Caco-2 (cell line): ENCODE measurements around the gene PCDHGB6. TPM values are rescaled to one million over a fixed set of nuclear protein-coding genes. Genes with fewer than 3 reads are reported as not detected.

Experiments
- BruUV-seq: library from RNA; stranded (reverse); fragments of 400-500 nt; replicated peaks from 2 replicates; lab custom pipeline; 2021; lab: Mats Ljungman, UMichigan
- CTCF ChIA-PET: fragments of 300-600 bp; sonication (Branson Sonifier 250); formaldehyde crosslinking; loops from one replicate; lab custom pipeline; 2022; ENCODE audit warnings: antibody characterized with exemption; lab: Charles Lee
- POLR2A ChIA-PET: fragments of 300-600 bp; sonication (Branson Sonifier 250); formaldehyde crosslinking; loops from one replicate; lab custom pipeline; 2022; ENCODE audit warnings: antibody characterized with exemption; lab: Charles Lee
- DNase-seq, 2 experiments: peaks; one replicate each; pipeline versions ENCODE4 v3.0.0 to v3.0.0-alpha.2; 2020 to 2022
- H3K27me3 ChIP-seq: replicated peaks from 2 replicates; pipeline ENCODE4 v1.6.0; 2011; ENCODE audit warnings: low read length; ENCODE audit not compliant: control insufficient read depth, insufficient read depth
- H3K36me3 ChIP-seq: 2 replicates; pipeline ENCODE4 v1.5.1; 2011; ENCODE audit warnings: low read length; ENCODE audit not compliant: control insufficient read depth, insufficient read depth
- H3K4me1 ChIP-seq: fragments of 250-450 bp; sonication (Bioruptor Pico); 2 replicates; pipeline ENCODE4 v1.5.1; 2020; ENCODE audit warnings: mild to moderate bottlenecking
- H3K4me3 ChIP-seq: 2 replicates; pipeline ENCODE4 v1.5.1; 2011; ENCODE audit warnings: low read depth, mild to moderate bottlenecking, control low read depth, low read length
- H3K9me3 ChIP-seq: fragments of 250-450 bp; sonication (Bioruptor Pico); 2 replicates; pipeline ENCODE4 v1.5.1; 2020; ENCODE audit warnings: mild to moderate bottlenecking, moderate library complexity
- H3K27ac Mint-ChIP-seq: one replicate; pipeline ENCODE4 v1.8.0; 2022; ENCODE audit warnings: mixed read lengths; ENCODE audit not compliant: unreplicated experiment
- H3K27me3 Mint-ChIP-seq: one replicate; pipeline ENCODE4 v1.8.0; 2022; ENCODE audit warnings: mixed read lengths; ENCODE audit not compliant: insufficient read depth, unreplicated experiment
- H3K36me3 Mint-ChIP-seq: one replicate; pipeline ENCODE4 v1.8.0; 2022; ENCODE audit warnings: mild to moderate bottlenecking, mixed read lengths; ENCODE audit not compliant: insufficient read depth, unreplicated experiment
- H3K4me1 Mint-ChIP-seq: one replicate; pipeline ENCODE4 v1.8.0; 2022; ENCODE audit warnings: low read depth, mixed read lengths; ENCODE audit not compliant: unreplicated experiment
- H3K4me3 Mint-ChIP-seq: one replicate; pipeline ENCODE4 v1.8.0; 2022; ENCODE audit warnings: mild to moderate bottlenecking, moderate library complexity, mixed read lengths; ENCODE audit not compliant: unreplicated experiment
- H3K9me3 Mint-ChIP-seq: one replicate; pipeline ENCODE4 v1.8.0; 2022; ENCODE audit warnings: mixed read lengths; ENCODE audit not compliant: unreplicated experiment
- intact Hi-C: fragments of 100-400 bp; cut with micrococcal nuclease; formaldehyde crosslinking; loops from one replicate; pipeline ENCODE4 v1.10.0; 2022; ENCODE audit not compliant: unreplicated experiment
- total RNA-seq: library from RNA; stranded (reverse); gene quantifications from 2 replicates; pipeline ENCODE4 v1.2.3, GENCODE V29; 2022
- TF ChIP-seq, protein P1 (sequence below), 2 experiments: fragments of 200-600 bp in 1 of 2; IDR thresholded peaks; 1 replicate in 1 of 2; 2 replicates in 1 of 2; pipeline versions ENCODE4 v1.5.1 to v1.8.0; 2011 to 2022; ENCODE audit warnings: antibody characterized with exemption in 1 of 2, control low read depth in 1 of 2, inconsistent platforms in 1 of 2, low read depth in 1 of 2, low read length in 1 of 2, mild to moderate bottlenecking in 1 of 2, moderate library complexity in 1 of 2; ENCODE audit not compliant: insufficient read depth in 1 of 2, severe bottlenecking in 1 of 2, unreplicated experiment in 1 of 2

Gene PCDHGB6
- total RNA-seq, 1 experiment from 2014 or later, result 2.5 TPM

DNA sequence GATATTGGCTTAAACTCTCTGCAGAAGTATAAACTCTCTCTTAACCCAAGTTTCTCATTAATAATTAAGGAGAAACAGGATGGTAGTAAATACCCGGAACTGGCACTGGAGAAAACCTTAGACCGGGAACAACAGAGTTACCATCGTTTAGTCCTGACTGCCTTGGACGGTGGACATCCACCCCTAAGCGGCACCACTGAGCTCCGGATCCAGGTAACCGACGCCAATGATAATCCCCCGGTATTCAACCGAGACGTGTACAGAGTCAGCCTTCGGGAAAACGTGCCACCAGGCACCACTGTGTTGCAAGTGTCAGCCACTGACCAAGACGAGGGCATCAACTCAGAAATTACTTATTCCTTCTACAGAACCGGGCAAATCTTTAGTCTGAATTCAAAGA lies 9.2 kb upstream of the PCDHGB6 start:
- Mint-ChIP-seq H3K4me3 (peak overlapping the region; percentile 28), H3K36me3 (peaks cover 14% of the 10 kb centered on the region), H3K9me3 (peaks cover 11% of the 10 kb centered on the region), H3K27ac (no peak overlapping the region), H3K4me1 (no peaks in the 10 kb centered on the region), H3K27me3 (no peaks in the 10 kb centered on the region)
- Histone ChIP-seq H3K4me1 (no peaks in the 10 kb centered on the region), H3K9me3 (peaks cover 17% of the 10 kb centered on the region), H3K36me3 (no peaks in the 10 kb centered on the region), H3K27me3 (no peaks in the 10 kb centered on the region), H3K4me3 (no peak overlapping the region)
- no peak for DNase-seq
- TF ChIP-seq, protein P1, sequence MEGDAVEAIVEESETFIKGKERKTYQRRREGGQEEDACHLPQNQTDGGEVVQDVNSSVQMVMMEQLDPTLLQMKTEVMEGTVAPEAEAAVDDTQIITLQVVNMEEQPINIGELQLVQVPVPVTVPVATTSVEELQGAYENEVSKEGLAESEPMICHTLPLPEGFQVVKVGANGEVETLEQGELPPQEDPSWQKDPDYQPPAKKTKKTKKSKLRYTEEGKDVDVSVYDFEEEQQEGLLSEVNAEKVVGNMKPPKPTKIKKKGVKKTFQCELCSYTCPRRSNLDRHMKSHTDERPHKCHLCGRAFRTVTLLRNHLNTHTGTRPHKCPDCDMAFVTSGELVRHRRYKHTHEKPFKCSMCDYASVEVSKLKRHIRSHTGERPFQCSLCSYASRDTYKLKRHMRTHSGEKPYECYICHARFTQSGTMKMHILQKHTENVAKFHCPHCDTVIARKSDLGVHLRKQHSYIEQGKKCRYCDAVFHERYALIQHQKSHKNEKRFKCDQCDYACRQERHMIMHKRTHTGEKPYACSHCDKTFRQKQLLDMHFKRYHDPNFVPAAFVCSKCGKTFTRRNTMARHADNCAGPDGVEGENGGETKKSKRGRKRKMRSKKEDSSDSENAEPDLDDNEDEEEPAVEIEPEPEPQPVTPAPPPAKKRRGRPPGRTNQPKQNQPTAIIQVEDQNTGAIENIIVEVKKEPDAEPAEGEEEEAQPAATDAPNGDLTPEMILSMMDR (IDR thresholded peaks at IDR 0.05; ENCODE audit: insufficient read depth in 1 of 2, low read depth in 1 of 2, low read length in 1 of 2, severe bottlenecking in 1 of 2, unreplicated experiment in 1 of 2), result no peak
- ChIA-PET CTCF (interaction anchor here (0.6 to 2.1 kb wide), 3 partner anchors 126 to 165 kb away, joined by 4 to 9 read pairs (median 6); no protein-coding TSS in a partner anchor), POLR2A (no interaction called here)
- TSS peak; percentile 45 for BruUV-seq
- intact Hi-C loops, result no loop called here

DNA sequence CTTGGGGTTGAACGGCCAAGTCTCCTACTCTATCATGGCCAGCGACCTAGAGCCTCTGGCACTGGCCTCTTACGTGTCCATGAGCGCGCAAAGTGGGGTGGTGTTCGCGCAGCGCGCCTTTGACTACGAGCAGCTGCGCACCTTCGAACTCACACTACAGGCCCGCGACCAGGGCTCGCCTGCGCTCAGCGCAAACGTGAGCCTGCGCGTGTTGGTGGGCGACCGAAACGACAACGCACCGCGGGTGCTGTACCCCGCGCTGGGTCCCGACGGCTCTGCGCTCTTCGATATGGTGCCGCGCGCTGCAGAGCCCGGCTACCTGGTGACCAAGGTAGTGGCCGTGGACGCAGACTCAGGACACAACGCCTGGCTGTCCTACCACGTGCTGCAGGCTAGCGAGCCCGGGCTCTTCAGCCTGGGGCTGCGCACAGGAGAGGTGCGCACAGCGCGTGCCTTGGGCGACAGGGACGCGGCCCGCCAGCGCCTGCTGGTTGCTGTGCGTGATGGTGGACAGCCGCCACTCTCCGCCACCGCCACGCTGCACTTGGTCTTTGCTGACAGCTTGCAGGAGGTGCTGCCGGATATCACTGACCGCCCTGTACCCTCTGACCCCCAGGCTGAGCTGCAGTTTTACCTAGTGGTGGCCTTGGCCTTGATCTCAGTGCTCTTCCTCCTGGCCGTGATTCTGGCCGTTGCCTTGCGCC lies 8.1 kb upstream of the PCDHGB6 start:
- H3K36me3 Mint-ChIP-seq, result peaks cover 17% of the 10 kb centered on the region
- no TSS peak for BruUV-seq

DNA sequence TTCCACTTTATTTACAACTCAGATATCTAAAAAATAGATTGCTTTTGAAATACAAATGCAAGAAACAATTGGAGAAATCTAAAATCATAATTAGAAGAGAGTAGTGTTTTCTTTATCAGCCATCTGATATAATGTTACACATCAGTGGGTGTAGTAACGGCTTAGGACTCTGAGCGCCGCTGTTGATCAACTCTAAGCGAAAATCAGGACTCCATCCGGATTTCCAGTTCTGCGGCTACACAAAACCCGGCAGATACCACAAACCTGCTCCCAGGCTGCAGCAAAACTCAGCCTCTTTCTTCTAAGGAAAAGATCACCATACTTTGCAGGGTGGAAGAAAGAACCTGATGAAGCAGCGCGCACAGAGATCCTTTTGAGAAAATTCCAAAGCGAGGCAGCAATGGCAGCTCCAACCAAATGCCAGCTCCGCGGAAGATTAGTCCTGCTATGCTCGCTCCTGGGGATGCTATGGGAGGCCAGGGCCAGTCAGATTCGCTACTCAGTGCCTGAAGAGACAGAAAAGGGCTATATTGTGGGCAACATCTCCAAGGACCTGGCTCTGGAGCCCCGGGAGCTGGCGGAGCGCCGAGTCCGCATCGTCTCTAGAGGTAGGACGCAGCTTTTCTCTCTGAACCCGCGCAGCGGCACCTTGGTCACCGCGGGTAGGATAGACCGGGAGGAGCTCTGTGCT lies 5.1 kb upstream of the PCDHGB6 start, which contains the start of gene PCDHGA9:
Gene PCDHGA9, plus strand, starts transcription at position 226 of the 691 bp plus-strand sequence. Its CDS starts 175 bp downstream, at position 401.
- Mint-ChIP-seq H3K9me3 (peaks cover 11% of the 10 kb centered on the region), H3K27ac (no peak within 1 kb of the TSS), H3K4me1 (no peaks in the 10 kb centered on the region), H3K4me3 (no peak within 1 kb of the TSS), H3K27me3 (no peaks in the 10 kb centered on the region), H3K36me3 (peaks cover 17% of the 10 kb centered on the region)
- POLR2A ChIA-PET, result no interaction called here
- Histone ChIP-seq H3K4me1 (no peaks in the 10 kb centered on the region), H3K36me3 (no peaks in the 10 kb centered on the region), H3K9me3 (peaks cover 19% of the 10 kb centered on the region), H3K4me3 (no peak within 1 kb of the TSS), H3K27me3 (no peaks in the 10 kb centered on the region)
- no TSS peak for BruUV-seq
- intact Hi-C loops, result no loop called here
- TF ChIP-seq, protein P1 (IDR thresholded peaks at IDR 0.05; ENCODE audit: insufficient read depth in 1 of 2, low read depth in 1 of 2, low read length in 1 of 2, severe bottlenecking in 1 of 2, unreplicated experiment in 1 of 2), result no peak
- CTCF ChIA-PET, result no interaction called here
- DNase-seq, result no peak

More for the DNA sequence above, 8.1 kb upstream of the PCDHGB6 start:
- TF ChIP-seq, protein P1 (IDR thresholded peaks at IDR 0.05; ENCODE audit: insufficient read depth in 1 of 2, low read depth in 1 of 2, low read length in 1 of 2, severe bottlenecking in 1 of 2, unreplicated experiment in 1 of 2), result no peak
- no peaks in the 10 kb centered on the region for H3K4me1 Mint-ChIP-seq
- CTCF ChIA-PET, result interaction anchor here (0.9 kb wide), 1 partner anchor 164 kb away, joined by 4 read pairs; no protein-coding TSS in a partner anchor
- Histone ChIP-seq H3K36me3 (no peaks in the 10 kb centered on the region), H3K27me3 (no peaks in the 10 kb centered on the region), H3K9me3 (peaks cover 17% of the 10 kb centered on the region), H3K4me3 (no peak overlapping the region), H3K4me1 (no peaks in the 10 kb centered on the region)
- H3K9me3 Mint-ChIP-seq, result peaks cover 11% of the 10 kb centered on the region
- POLR2A ChIA-PET, result no interaction called here
- intact Hi-C loops, result no loop called here
- H3K27me3 Mint-ChIP-seq, result no peaks in the 10 kb centered on the region
- peak overlapping the region; percentile 51 for H3K4me3 Mint-ChIP-seq
- H3K27ac Mint-ChIP-seq, result no peak overlapping the region
- no peak for DNase-seq
